Suprapubic skin (tissue), 4 donors: ENCODE results near the gene SNX17. TPM values are rescaled to one million over a fixed set of nuclear protein-coding genes. Genes with fewer than 3 reads are reported as not detected.
A peak's percentile ranks its signal among the peaks of the same experiment; 100 is the strongest.

ENCODE experiments used
- DNase-seq, 2 donors: peaks; one replicate each; pipeline ENCODE4 v3.0.0-alpha.2; 2019; ENCODE audit warnings: low spot score in 2 of 2
- H3K27ac ChIP-seq: fragments of 200-600 bp; sonication (generic); one replicate; pipeline ENCODE4 v1.5.1; 2019
- H3K27me3 ChIP-seq: fragments of 200-600 bp; sonication (generic); one replicate; pipeline ENCODE4 v1.5.1; 2019
- H3K36me3 ChIP-seq: fragments of 200-600 bp; sonication (generic); one replicate; pipeline ENCODE4 v1.5.1; 2019
- H3K4me1 ChIP-seq: fragments of 200-600 bp; sonication (generic); one replicate; pipeline ENCODE4 v1.5.1; 2019
- H3K4me3 ChIP-seq: fragments of 200-600 bp; sonication (generic); one replicate; pipeline ENCODE4 v1.5.1; 2019; ENCODE audit warnings: mild to moderate bottlenecking
- H3K9me3 ChIP-seq: fragments of 200-600 bp; sonication (generic); one replicate; pipeline ENCODE4 v1.5.1; 2019
- EP300 ChIP-seq: sonication (generic); formaldehyde crosslinking; IDR thresholded peaks from one replicate; pipeline ENCODE4 v1.6.1; 2017; ENCODE audit warnings: antibody characterized with exemption
- POLR2A ChIP-seq, 2 donors: fragments of 450-650 bp; IDR thresholded peaks; one replicate each; pipeline ENCODE4 v1.6.1; 2017; ENCODE audit warnings: antibody characterized with exemption in 2 of 2, mild to moderate bottlenecking in 2 of 2, moderate library complexity in 2 of 2
- POLR2AphosphoS5 ChIP-seq, 3 donors: sonication (generic); formaldehyde crosslinking; IDR thresholded peaks; one replicate each; pipeline ENCODE4 v1.6.1; 2017; ENCODE audit warnings: antibody characterized with exemption in 3 of 3
- WGBS: methylation state at CpG from one replicate; pipeline ENCODE4 v1.1.5; 2018; 5-methylcytosine and 5-hydroxymethylcytosine counted together
- total RNA-seq, 4 donors: library from RNA; depleted of rRNA; stranded (reverse); fragments of >200 nt; gene quantifications; one replicate each; pipeline ENCODE4 v1.1.0, GENCODE V29; 2016
- TF ChIP-seq, protein P1 (sequence below), 2 donors: fragments of 200-600 bp in 1 of 2; fragments of 450-650 bp in 1 of 2; sonication (generic) in 1 of 2; IDR thresholded peaks; one replicate each; pipeline ENCODE4 v1.5.1; 2016 to 2019; ENCODE audit warnings: antibody characterized with exemption in 2 of 2, mild to moderate bottlenecking in 1 of 2, moderate library complexity in 1 of 2

The SNX17 gene
- total RNA-seq, 4 donors from 2014 or later: 73.4 to 89.8 (median 76.4) TPM

DNA sequence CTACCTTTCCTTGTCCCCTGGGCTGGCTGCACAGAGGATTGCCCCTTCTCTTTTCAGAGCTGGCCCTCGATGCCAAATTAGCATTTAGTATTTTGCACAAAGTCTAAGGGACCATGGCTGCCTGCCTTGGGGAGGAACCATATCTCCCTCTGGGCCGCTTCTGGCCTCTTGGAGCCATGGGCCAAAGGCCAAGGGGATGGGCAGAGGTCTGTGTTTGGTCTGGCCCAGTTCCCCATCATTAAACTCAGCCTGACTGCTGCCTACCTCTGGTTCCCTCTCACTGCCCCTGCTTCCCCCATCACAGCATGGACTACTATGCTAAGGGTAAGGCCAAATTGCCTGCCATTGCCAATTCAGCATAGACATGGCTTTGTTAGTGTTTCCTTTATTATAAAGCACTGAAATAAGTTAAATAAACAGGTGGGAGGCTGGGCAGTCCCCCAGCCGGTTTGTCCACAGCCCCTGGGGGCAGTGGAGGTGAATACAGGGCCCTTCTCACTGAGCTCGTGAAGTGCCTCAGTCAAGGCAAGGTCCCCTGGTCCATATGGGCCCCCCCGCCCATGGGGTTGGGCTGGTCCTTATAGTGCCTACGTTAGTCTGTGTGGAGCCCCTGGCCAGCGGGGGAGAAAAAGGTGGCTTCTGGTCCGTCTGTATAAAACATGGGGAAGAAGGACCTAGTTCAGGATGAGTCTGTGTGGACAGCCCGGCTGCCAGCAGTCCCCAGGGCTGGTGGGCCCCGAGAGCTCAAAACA lies 6.6 kb downstream of the SNX17 start:
- 72% methylated on average over 10 of the region's 10 CpGs for WGBS
- Histone ChIP-seq H3K9me3 (no peaks in the 10 kb centered on the region), H3K36me3 (peaks cover 55% of the 10 kb centered on the region), H3K27me3 (no peaks in the 10 kb centered on the region), H3K27ac (no peak overlapping the region), H3K4me3 (no peak overlapping the region), H3K4me1 (peaks cover 40% of the 10 kb centered on the region)
- TF ChIP-seq POLR2A (IDR thresholded peaks at IDR 0.05) (no peak), EP300 (no peak), POLR2AphosphoS5 (IDR thresholded peaks at IDR 0.05) (no peak)
- TF ChIP-seq, protein P1, sequence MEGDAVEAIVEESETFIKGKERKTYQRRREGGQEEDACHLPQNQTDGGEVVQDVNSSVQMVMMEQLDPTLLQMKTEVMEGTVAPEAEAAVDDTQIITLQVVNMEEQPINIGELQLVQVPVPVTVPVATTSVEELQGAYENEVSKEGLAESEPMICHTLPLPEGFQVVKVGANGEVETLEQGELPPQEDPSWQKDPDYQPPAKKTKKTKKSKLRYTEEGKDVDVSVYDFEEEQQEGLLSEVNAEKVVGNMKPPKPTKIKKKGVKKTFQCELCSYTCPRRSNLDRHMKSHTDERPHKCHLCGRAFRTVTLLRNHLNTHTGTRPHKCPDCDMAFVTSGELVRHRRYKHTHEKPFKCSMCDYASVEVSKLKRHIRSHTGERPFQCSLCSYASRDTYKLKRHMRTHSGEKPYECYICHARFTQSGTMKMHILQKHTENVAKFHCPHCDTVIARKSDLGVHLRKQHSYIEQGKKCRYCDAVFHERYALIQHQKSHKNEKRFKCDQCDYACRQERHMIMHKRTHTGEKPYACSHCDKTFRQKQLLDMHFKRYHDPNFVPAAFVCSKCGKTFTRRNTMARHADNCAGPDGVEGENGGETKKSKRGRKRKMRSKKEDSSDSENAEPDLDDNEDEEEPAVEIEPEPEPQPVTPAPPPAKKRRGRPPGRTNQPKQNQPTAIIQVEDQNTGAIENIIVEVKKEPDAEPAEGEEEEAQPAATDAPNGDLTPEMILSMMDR (IDR thresholded peaks at IDR 0.05): no peak
- no peak for DNase-seq

DNA sequence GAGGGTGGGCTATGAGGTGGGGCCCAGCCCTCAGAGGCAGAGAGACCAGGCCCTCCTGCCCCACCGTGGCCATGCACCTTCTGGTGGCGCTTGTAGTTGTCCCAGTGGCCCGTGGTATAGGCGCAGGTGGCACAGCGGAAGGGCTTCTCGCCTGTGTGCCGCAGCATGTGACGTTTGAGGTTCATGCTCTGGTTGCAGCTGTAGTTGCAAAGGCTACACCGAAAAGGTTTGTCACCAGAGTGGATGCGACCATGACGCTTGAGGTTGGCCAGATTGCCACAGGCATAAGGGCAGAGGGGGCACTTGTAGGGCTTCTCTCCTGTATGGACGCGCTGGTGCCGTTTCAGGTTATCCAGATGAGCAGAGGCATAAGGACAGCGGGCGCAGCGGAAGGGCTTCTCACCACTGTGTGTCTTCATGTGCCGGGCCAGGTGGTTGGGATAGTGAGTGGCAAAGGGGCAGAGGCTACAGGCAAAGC lies 7.2 kb downstream of the SNX17 start:
- TF ChIP-seq POLR2AphosphoS5 (IDR thresholded peaks at IDR 0.05): no peak
- TF ChIP-seq, protein P1 (IDR thresholded peaks at IDR 0.05): no peak
- TF ChIP-seq POLR2A (IDR thresholded peaks at IDR 0.05): no peak
- no peak for TF ChIP-seq EP300
- no peaks in the 10 kb centered on the region for H3K9me3 ChIP-seq
- H3K27ac ChIP-seq: no peak overlapping the region
- peaks cover 60% of the 10 kb centered on the region for H3K36me3 ChIP-seq
- WGBS: 73% methylated on average over 6 of the region's 18 CpGs
- DNase-seq: no peak
- no peaks in the 10 kb centered on the region for H3K27me3 ChIP-seq
- H3K4me1 ChIP-seq: peaks cover 34% of the 10 kb centered on the region
- H3K4me3 ChIP-seq: no peak overlapping the region

DNA sequence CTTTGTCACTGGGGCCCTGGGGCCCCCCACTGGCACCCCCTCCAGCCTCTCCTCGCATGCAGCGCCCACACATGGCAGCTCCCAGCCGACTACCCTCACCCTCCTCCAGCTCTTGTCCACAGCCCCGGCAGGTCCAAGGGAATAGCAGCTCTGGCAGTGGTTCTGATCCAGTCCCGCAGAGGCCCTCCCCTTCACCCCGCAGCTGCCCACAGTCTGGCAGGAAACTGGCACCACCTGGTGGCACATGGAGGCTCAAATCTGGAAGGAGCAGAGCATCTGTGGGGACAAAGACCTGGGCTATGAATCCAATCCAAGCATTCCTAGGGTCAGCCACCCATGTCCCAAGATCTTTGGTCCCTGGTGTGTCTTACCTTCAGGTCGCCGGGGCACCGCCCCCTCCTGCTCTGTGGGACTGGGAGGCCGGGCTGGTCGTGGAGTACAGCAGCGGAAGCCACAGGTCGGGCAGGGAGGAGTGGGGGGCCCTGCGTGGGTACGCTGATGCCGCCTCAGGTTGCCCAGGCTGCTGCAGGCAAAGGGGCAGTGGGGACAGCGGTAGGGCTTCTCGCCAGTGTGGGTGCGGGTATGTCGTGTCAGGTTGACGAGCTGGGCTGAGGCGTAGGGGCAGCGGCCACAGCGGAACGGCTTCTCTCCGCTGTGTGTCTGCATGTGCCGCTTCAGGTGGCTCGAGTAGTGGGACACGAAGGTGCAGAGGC lies 7.8 kb downstream of the SNX17 start:
- Histone ChIP-seq H3K27ac (no peak overlapping the region), H3K4me1 (peaks cover 29% of the 10 kb centered on the region), H3K9me3 (no peaks in the 10 kb centered on the region), H3K36me3 (peaks cover 59% of the 10 kb centered on the region), H3K27me3 (no peaks in the 10 kb centered on the region), H3K4me3 (no peak overlapping the region)
- DNase-seq: no peak
- 95% methylated on average over 14 of the region's 29 CpGs for WGBS
- TF ChIP-seq, protein P1 (IDR thresholded peaks at IDR 0.05): peak in 1 of 2 donors; percentile 12
- TF ChIP-seq POLR2A (IDR thresholded peaks at IDR 0.05): no peak

DNA sequence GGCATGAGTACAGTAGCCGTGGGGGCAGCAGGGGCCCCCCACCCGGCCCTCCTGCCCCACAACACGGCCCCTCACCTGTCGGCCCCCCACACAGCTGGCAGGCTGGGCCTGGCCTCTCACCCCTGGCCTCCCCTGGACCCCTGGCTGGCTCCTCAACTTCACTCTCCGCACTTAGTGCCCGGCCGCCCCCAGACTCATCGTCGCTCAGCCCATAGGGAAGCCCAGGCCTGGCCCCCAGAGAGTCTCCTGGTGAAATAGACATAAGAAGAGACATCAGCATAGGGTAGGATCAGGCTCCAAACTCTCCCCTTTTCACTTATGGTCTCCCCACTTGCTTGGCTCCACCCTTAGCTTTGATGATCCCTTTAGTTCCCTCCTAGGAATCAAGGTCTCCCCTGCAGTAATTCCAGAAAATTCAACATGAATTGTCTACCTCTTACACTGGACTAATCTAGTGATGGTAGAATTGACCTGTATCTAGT lies 8.4 kb downstream of the SNX17 start:
- no peak overlapping the region for H3K4me3 ChIP-seq
- no peak for DNase-seq
- H3K27me3 ChIP-seq: no peaks in the 10 kb centered on the region
- 98% methylated on average over 5 of the region's 9 CpGs for WGBS
- TF ChIP-seq POLR2AphosphoS5 (IDR thresholded peaks at IDR 0.05): no peak
- no peak for TF ChIP-seq EP300
- TF ChIP-seq POLR2A (IDR thresholded peaks at IDR 0.05): no peak
- TF ChIP-seq, protein P1 (IDR thresholded peaks at IDR 0.05): no peak
- no peak overlapping the region for H3K27ac ChIP-seq
- peaks cover 59% of the 10 kb centered on the region for H3K36me3 ChIP-seq
- peaks cover 29% of the 10 kb centered on the region for H3K4me1 ChIP-seq
- H3K9me3 ChIP-seq: no peaks in the 10 kb centered on the region

DNA sequence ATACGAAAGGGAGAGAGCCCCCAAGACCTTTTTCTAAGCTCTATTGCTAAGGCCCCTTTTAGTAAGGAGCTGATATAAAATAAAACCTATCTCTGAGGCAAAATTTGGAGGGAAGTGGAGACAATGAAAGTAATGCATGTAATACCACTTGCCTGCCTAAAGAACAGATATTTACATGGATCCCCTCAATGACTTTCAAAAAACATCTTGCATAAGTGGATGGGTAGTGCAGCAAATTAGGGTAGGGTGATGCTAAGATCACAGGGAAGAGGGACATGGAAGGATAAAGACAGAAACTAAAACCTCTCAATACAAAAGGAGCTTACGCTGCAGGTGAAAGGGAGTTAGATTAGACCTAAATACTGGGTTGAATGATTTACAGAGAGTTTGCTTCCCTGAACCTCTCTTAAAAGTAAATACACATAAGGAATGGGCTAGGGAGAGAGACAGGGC lies 9.0 kb downstream of the SNX17 start:
- H3K9me3 ChIP-seq: no peaks in the 10 kb centered on the region
- H3K27ac ChIP-seq: peak overlapping the region; percentile 80
- no peaks in the 10 kb centered on the region for H3K27me3 ChIP-seq
- no peak for DNase-seq
- H3K4me1 ChIP-seq: peaks cover 29% of the 10 kb centered on the region
- peaks cover 59% of the 10 kb centered on the region for H3K36me3 ChIP-seq
- WGBS: 72% methylated on average over 2 of the region's 2 CpGs
- peak overlapping the region; percentile 81 for H3K4me3 ChIP-seq
- no peak for TF ChIP-seq EP300
- no peak for TF ChIP-seq POLR2A (IDR thresholded peaks at IDR 0.05)
- no peak for TF ChIP-seq POLR2AphosphoS5 (IDR thresholded peaks at IDR 0.05)
- TF ChIP-seq, protein P1 (IDR thresholded peaks at IDR 0.05): no peak
